ENCODE results near the gene KRT80. TPM values are rescaled to one million over a fixed set of nuclear protein-coding genes. Genes with fewer than 3 reads are reported as not detected.

Gene KRT80
- total RNA-seq, 4 donors from 2014 or later: not detected

GRCh38 chr12:52208424-52209165, 16.8 kb upstream of the KRT80 start:
- TF ChIP-seq CTCF (IDR thresholded peaks at IDR 0.05; ENCODE audit: low read depth): no peak

- TF ChIP-seq CTCF (IDR thresholded peaks at IDR 0.05; ENCODE audit: low read depth): no peak
Observed at GRCh38 chr12:52207895-52208294, 16.1 kb upstream of the KRT80 start.

- TF ChIP-seq CTCF (IDR thresholded peaks at IDR 0.05; ENCODE audit: low read depth): no peak
Observed at GRCh38 chr12:52207106-52207505, 15.3 kb upstream of the KRT80 start.

GRCh38 chr12:52206304-52207040, 14.7 kb upstream of the KRT80 start:
- no peak for TF ChIP-seq CTCF (IDR thresholded peaks at IDR 0.05; ENCODE audit: low read depth)

GRCh38 chr12:52205612-52206303, 13.9 kb upstream of the KRT80 start:
- no peak for TF ChIP-seq CTCF (IDR thresholded peaks at IDR 0.05; ENCODE audit: low read depth)

GRCh38 chr12:52204931-52205505, 13.2 kb upstream of the KRT80 start:
- TF ChIP-seq CTCF (IDR thresholded peaks at IDR 0.05; ENCODE audit: low read depth): no peak
